IMR-90 (cell line): Measurements from ENCODE around the gene CEP97. TPM values are rescaled to one million over a fixed set of nuclear protein-coding genes. Genes with fewer than 3 reads are reported as not detected.

Source experiments
- ATAC-seq: fragments of 200-7000 bp; cut with Tn5 transposase; 2 replicates; pipeline ENCODE4 v1.9.1; 2020; ENCODE audit warnings: low read depth, mild to moderate bottlenecking, moderate library complexity
- BruUV-seq: library from RNA; stranded (reverse); fragments of 400-500 nt; replicated peaks from 2 replicates; lab custom pipeline; 2021; lab: Mats Ljungman, UMichigan
- CTCF ChIA-PET: fragments of 300-600 bp; formaldehyde crosslinking; extraction: SDS; loops from one replicate; lab custom pipeline; 2021; ENCODE audit warnings: antibody characterized with exemption; lab: Yijun Ruan, JAX
- POLR2A ChIA-PET: fragments of 300-600 bp; sonication (Branson Sonifier 250); formaldehyde crosslinking; loops from one replicate; lab custom pipeline; 2022; ENCODE audit warnings: antibody characterized with exemption; ENCODE audit not compliant: unreplicated experiment; lab: Charles Lee
- DNase-seq: peaks from one replicate; pipeline ENCODE4 v3.0.0; 2013
- H2AFZ ChIP-seq: replicated peaks from 2 replicates; pipeline ENCODE3; 2013; ENCODE audit warnings: low read length, mild to moderate bottlenecking; ENCODE audit not compliant: poor library complexity
- H2AK5ac ChIP-seq: 2 replicates; pipeline ENCODE4 v1.6.1; 2013; ENCODE audit warnings: low read depth, low read length, inconsistent platforms
- H2AK9ac ChIP-seq: replicated peaks from 2 replicates; pipeline ENCODE3; 2013; ENCODE audit warnings: mild to moderate bottlenecking, low read depth, low read length, moderate library complexity; ENCODE audit not compliant: poor library complexity
- H2BK120ac ChIP-seq: 2 replicates; pipeline ENCODE4 v1.6.1; 2013; ENCODE audit warnings: low read depth, low read length, inconsistent platforms
- H2BK15ac ChIP-seq: 3 replicates; pipeline ENCODE4 v1.6.1; 2013; ENCODE audit warnings: low read depth, low read length, inconsistent platforms
- H2BK20ac ChIP-seq: 2 replicates; pipeline ENCODE4 v1.6.1; 2013; ENCODE audit warnings: low read depth, mild to moderate bottlenecking, inconsistent platforms, low read length, moderate library complexity
- H2BK5ac ChIP-seq: 2 replicates; pipeline ENCODE4 v1.6.1; 2013; ENCODE audit warnings: mild to moderate bottlenecking, low read depth, low read length, inconsistent platforms; ENCODE audit not compliant: poor library complexity, severe bottlenecking
- H3K14ac ChIP-seq: replicated peaks from 2 replicates; pipeline ENCODE4 v1.6.1; 2013; ENCODE audit warnings: low read depth, low read length, inconsistent platforms
- H3K18ac ChIP-seq: 2 replicates; pipeline ENCODE4 v1.6.1; 2013; ENCODE audit warnings: low read depth, low read length, control low read depth
- H3K23ac ChIP-seq: 2 replicates; pipeline ENCODE4 v1.6.1; 2013; ENCODE audit warnings: low read depth, low read length, inconsistent platforms
- H3K27ac ChIP-seq: 2 replicates; pipeline ENCODE4 v1.5.1; 2013; ENCODE audit warnings: mild to moderate bottlenecking, control low read depth, low read length; ENCODE audit not compliant: insufficient read depth
- H3K27me3 ChIP-seq: 2 replicates; pipeline ENCODE4 v1.6.1; 2013; ENCODE audit warnings: low read length; ENCODE audit not compliant: control insufficient read depth, insufficient read depth
- H3K36me3 ChIP-seq: 2 replicates; pipeline ENCODE4 v1.6.1; 2013; ENCODE audit warnings: low read length, mixed read lengths; ENCODE audit not compliant: control insufficient read depth, insufficient read depth
- H3K4ac ChIP-seq: 2 replicates; pipeline ENCODE4 v1.6.1; 2013; ENCODE audit warnings: low read depth, low read length, inconsistent platforms
- H3K4me1 ChIP-seq: 2 replicates; pipeline ENCODE4 v1.6.1; 2013; ENCODE audit warnings: low read length, mixed read lengths; ENCODE audit not compliant: control insufficient read depth, insufficient read depth
- H3K4me2 ChIP-seq: 2 replicates; pipeline ENCODE4 v1.6.1; 2013; ENCODE audit warnings: low read depth, mild to moderate bottlenecking, control low read depth, low read length, moderate library complexity
- H3K4me3 ChIP-seq: 2 replicates; pipeline ENCODE4 v1.5.1; 2013; ENCODE audit warnings: low read depth, mild to moderate bottlenecking, control low read depth, low read length, moderate library complexity; ENCODE audit not compliant: insufficient read depth
- H3K56ac ChIP-seq: 2 replicates; pipeline ENCODE4 v1.6.1; 2013; ENCODE audit warnings: low read length, inconsistent platforms; ENCODE audit not compliant: insufficient read depth; ENCODE audit errors: extremely low read depth
- H3K79me1 ChIP-seq, 2 experiments: 2 replicates each; pipeline ENCODE4 v1.6.1; 2013; ENCODE audit warnings: low read length in 2 of 2, inconsistent platforms in 1 of 2, low read depth in 1 of 2
- H3K9ac ChIP-seq: 2 replicates; pipeline ENCODE4 v1.6.1; 2013; ENCODE audit warnings: low read depth, low read length, control low read depth
- H3K9me1 ChIP-seq: 2 replicates; pipeline ENCODE4 v1.6.1; 2013; ENCODE audit warnings: low read length, inconsistent platforms; ENCODE audit not compliant: insufficient read depth
- H3K9me3 ChIP-seq: 2 replicates; pipeline ENCODE4 v1.6.1; 2013; ENCODE audit warnings: low read length; ENCODE audit not compliant: control insufficient read depth, insufficient read depth
- H4K20me1 ChIP-seq: 2 replicates; pipeline ENCODE4 v1.6.1; 2013; ENCODE audit warnings: low read length, inconsistent platforms; ENCODE audit not compliant: insufficient read depth
- H4K5ac ChIP-seq: 2 replicates; pipeline ENCODE4 v1.6.1; 2013; ENCODE audit warnings: mild to moderate bottlenecking, low read depth, low read length, control low read depth
- H4K8ac ChIP-seq, 2 experiments: 2 replicates each; pipeline ENCODE4 v1.6.1; 2013; ENCODE audit warnings: low read depth in 2 of 2, low read length in 2 of 2, control low read depth in 1 of 2, inconsistent platforms in 1 of 2
- H4K91ac ChIP-seq: 2 replicates; pipeline ENCODE4 v1.6.1; 2013; ENCODE audit warnings: low read depth, low read length, inconsistent platforms; ENCODE audit not compliant: insufficient read depth
- WGBS, 2 experiments: methylation state at CpG; one replicate each; pipeline versions ENCODE4 v1.1.5 to v1.1.7; 2013; ENCODE audit warnings: missing lambda C conversion rate in 2 of 2; ENCODE audit not compliant: insufficient read length in 1 of 2; ENCODE audit errors: extremely low coverage in 2 of 2; 5-methylcytosine and 5-hydroxymethylcytosine counted together
- dilution Hi-C: fragments of 300-500 bp; cut with HindIII; formaldehyde crosslinking; loops from one replicate; pipeline ENCODE4 v1.14.3; 2018; ENCODE audit warnings: low sequenced_read_pairs; ENCODE audit not compliant: unreplicated experiment
- in situ Hi-C: fragments of 300-500 bp; cut with MboI; formaldehyde crosslinking; loops from 3 replicates; pipeline ENCODE4 v1.14.3; 2019; ENCODE audit warnings: low sequenced_read_pairs, inconsistent platforms, mixed read lengths
- intact Hi-C: fragments of 100-400 bp; cut with micrococcal nuclease; formaldehyde crosslinking; loops from 2 replicates; pipeline ENCODE4 v1.10.0; 2022
- polyA plus RNA-seq, 3 experiments: library from polyadenylated mRNA; depleted of rRNA; stranded (reverse); fragments of >200 nt; gene quantifications; 2 replicates each; pipeline ENCODE4 v1.2.3, GENCODE V29; 2012; ENCODE audit warnings: low replicate concordance in 1 of 3
- total RNA-seq: library from RNA; depleted of rRNA; stranded (reverse); fragments of >200 nt; gene quantifications from 2 replicates; pipeline ENCODE4 v1.2.3, GENCODE V29; 2012
- TF ChIP-seq, protein P1 (sequence below): conservative IDR thresholded peaks from 2 replicates; pipeline ENCODE4 v1.5.1; 2012; ENCODE audit warnings: mild to moderate bottlenecking, low read depth, low read length, improper control_type of control experiment

CEP97 gene
- total and polyA plus RNA-seq, 2 of the 4 experiments (the other 2 are of a cell fraction): 2.0 to 21.9 TPM

DNA sequence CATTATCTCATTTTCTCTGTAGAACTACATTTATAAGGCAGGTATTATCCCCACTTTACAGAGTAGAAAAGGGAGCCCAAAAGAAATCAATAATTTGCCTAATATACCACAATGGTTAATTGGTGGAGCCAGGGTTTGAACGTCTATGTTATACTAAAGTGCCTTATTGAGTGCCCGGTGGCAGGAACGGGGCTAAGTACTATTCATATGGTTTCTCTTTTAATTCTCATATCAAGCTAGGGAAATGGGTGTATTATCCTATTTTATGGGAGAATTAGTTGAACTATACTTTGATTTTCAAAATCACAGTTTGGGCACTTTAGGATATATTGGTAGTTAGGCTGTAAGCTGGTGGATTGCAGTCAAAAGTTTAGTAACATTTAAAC is 1.5 kb downstream of the CEP97 start:
- TF ChIP-seq, protein P1, sequence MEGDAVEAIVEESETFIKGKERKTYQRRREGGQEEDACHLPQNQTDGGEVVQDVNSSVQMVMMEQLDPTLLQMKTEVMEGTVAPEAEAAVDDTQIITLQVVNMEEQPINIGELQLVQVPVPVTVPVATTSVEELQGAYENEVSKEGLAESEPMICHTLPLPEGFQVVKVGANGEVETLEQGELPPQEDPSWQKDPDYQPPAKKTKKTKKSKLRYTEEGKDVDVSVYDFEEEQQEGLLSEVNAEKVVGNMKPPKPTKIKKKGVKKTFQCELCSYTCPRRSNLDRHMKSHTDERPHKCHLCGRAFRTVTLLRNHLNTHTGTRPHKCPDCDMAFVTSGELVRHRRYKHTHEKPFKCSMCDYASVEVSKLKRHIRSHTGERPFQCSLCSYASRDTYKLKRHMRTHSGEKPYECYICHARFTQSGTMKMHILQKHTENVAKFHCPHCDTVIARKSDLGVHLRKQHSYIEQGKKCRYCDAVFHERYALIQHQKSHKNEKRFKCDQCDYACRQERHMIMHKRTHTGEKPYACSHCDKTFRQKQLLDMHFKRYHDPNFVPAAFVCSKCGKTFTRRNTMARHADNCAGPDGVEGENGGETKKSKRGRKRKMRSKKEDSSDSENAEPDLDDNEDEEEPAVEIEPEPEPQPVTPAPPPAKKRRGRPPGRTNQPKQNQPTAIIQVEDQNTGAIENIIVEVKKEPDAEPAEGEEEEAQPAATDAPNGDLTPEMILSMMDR: no peak
- Histone ChIP-seq H3K4ac (no peak overlapping the region), H3K4me3 (peak overlapping the region; percentile 89), H3K18ac (no peak overlapping the region), H2BK20ac (no peak overlapping the region), H2AFZ (no peak overlapping the region), H3K56ac (no peak overlapping the region), H3K4me2 (peak overlapping the region; percentile 80), H4K8ac (no peak overlapping the region; a peak in 1 of 4 replicates), H2AK9ac (no peak overlapping the region), H3K9me1 (no peaks in the 10 kb centered on the region), H2BK5ac (peak overlapping the region; percentile 9), H3K9ac (peak overlapping the region; percentile 89; the same call in 1 of the 2 replicates), H4K20me1 (no peaks in the 10 kb centered on the region), H3K14ac (no peak overlapping the region), H3K23ac (peak overlapping the region; percentile 36; the same call in 1 of the 2 replicates), H3K79me1 (peaks cover 14 to 17% of the 10 kb centered on the region in 2 experiments), H2AK5ac (no peak overlapping the region), H3K36me3 (peaks cover 7% of the 10 kb centered on the region; the same call in 1 of the 2 replicates), H4K5ac (no peak overlapping the region), H4K91ac (no peak overlapping the region), H3K9me3 (no peaks in the 10 kb centered on the region), H2BK120ac (no peak overlapping the region), H3K27me3 (no peaks in the 10 kb centered on the region), H3K4me1 (no peaks in the 10 kb centered on the region), H2BK15ac (no peak overlapping the region), H3K27ac (no peak overlapping the region)
- intact Hi-C loops (loop anchor here (2.0 kb wide), 1 partner anchor 55 kb away; no protein-coding TSS in a partner anchor), dilution Hi-C loops (no loop called here), in situ Hi-C loops (no loop called here)
- no CpG with 5 or more reads among the region's 3 CpGs for WGBS, 2 experiments
- no peak for ATAC-seq
- CTCF ChIA-PET: no interaction called here
- POLR2A ChIA-PET: no interaction called here
- DNase-seq: no peak
- no TSS peak for BruUV-seq
